Activated naive CD4-positive, alpha-beta T cell treated with anti-CD3 and anti-CD28 coated beads, Interleukin-2, amount 50 U/mL, for 72 hours (primary cell): ENCODE measurements around the gene GTF3C2. TPM values are rescaled to one million over a fixed set of nuclear protein-coding genes. Genes with fewer than 3 reads are reported as not detected.

Experiments
- ATAC-seq, 2 donors: fragments of 150-1000 bp; cut with Tn5 transposase; 2 replicates each; pipeline ENCODE4 v1.10.0; 2021; ENCODE audit warnings: mild to moderate bottlenecking in 2 of 2, moderate library complexity in 2 of 2
- DNase-seq, 2 donors: peaks; one replicate each; pipeline ENCODE4 v3.0.0; 2021 to 2022; ENCODE audit warnings: low spot score in 2 of 2
- H3K27ac Mint-ChIP-seq, 2 donors: one replicate each; pipeline ENCODE4 v1.8.0; 2022; ENCODE audit warnings: mild to moderate bottlenecking in 2 of 2, mixed read lengths in 2 of 2
- H3K36me3 Mint-ChIP-seq, 2 donors: one replicate each; pipeline ENCODE4 v1.8.0; 2022; ENCODE audit warnings: mixed read lengths in 2 of 2
- H3K9me3 Mint-ChIP-seq, 2 donors: one replicate each; pipeline ENCODE4 v1.8.0; 2022; ENCODE audit warnings: mixed read lengths in 2 of 2
- total RNA-seq, 2 donors: library from RNA; stranded (reverse); gene quantifications; one replicate each; pipeline ENCODE4 v1.2.3, GENCODE V29; 2022

GTF3C2 gene
- 10 to 100 TPM; 62.1 to 76.0 TPM for total RNA-seq

DNA sequence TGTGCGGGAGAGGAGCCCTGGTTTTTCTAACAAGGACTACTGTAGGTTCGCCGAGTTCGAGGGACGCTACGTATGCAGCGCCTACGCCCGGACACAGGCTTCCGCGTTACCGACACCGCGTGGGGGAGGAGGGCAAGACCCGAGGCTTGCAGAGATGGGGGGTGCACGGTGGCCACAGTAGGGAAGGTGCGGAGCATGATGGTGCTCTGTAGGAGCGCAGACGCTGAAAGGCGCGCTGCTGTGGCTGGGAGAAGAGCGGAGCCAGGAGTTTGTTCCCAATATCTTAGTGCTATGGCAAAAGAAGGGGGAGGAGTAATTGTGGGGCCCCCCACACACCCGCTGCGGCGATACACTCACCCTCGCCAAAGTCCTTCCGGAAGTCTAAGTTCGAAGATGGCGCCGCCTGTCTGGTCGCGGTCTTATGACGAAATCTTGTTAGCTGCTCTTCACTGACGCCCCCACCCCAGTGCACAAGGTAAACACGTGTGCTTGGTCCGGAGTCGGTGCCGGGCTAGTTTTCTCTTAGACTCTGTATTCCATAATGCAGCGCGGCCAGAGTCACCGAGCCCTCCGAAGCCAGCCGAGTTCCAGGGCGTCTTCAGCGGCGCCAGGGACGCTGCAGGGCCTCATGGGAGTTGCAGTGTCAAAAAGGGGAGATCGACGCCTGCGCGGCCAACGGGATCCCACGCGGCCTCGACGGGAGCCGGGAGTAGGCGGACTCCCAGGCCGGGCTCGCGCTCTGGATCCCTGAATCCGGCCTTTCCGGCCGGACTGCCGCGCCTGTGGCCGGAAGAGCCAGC, at the start of gene GTF3C2:
GTF3C2 (minus strand) TSS at position 383 of the 800 bp plus-strand sequence. CDS start 13,210 bp downstream, outside the sequence.
- H3K9me3 Mint-ChIP-seq, result no peaks in the 10 kb centered on the region
- DNase-seq, result peak; percentile 85 to 91

GRCh38 chr2:27400348-27401135, 44.0 kb upstream of the GTF3C2 start:
- Mint-ChIP-seq H3K36me3 (peaks cover 5 to 14% of the 10 kb centered on the region in 2 donors), H3K9me3 (no peaks in the 10 kb centered on the region), H3K27ac (peak overlapping the region; percentile 7 to 27)
- DNase-seq (no peak), ATAC-seq (no peak)

More for the DNA sequence above, at the start of gene GTF3C2:
- Mint-ChIP-seq H3K27ac (peak within 1 kb of the TSS; percentile 97 to 99), H3K36me3 (peaks cover 27 to 28% of the 10 kb centered on the region in 2 donors)
- ATAC-seq, result peak; percentile 83 to 85

DNA sequence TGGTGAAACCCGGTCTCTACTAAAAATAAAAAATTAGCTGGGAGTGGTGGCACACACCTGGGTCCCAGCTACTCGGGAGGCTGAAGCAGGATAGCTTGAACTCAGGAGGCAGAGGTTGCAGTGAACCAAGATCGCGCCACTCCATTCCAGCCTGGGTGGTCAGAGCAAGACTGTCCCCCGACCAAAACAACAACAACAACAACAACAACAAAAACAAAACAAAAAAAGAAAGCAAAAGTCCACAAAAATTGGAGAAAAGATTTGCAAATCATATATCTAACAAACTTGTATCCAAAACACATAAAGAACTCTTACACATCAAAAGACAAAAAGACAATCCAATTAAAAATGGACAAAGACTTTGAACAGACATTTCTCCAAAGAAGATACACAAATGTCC, 42.4 kb upstream of the GTF3C2 start:
- Mint-ChIP-seq H3K36me3 (peaks cover 5 to 14% of the 10 kb centered on the region in 2 donors), H3K27ac (peak overlapping the region in 1 of 2 donors; percentile 16), H3K9me3 (no peaks in the 10 kb centered on the region)
- DNase-seq, result no peak
- no peak for ATAC-seq

DNA sequence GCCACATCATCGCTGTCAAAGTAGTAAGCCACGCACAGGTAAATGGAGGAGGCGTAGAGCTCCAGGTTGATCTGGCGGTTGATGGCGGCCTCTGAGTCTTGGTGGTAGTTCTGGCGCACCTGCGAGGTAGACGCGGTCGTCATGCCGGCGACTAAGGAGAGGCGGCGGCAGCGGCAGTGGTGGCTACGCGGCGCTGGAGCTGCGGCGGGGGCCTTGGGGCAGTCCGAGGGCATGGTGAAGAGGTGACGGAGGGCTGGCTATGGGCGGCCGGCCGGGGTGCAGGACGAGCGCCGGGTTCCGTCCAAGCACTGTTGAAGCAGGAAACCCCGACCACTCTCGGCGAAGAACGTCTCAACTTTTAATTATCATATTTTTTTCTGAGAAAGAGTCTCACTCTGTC, 36.7 kb upstream of the GTF3C2 start:
- no peaks in the 10 kb centered on the region for H3K9me3 Mint-ChIP-seq
- no peak for ATAC-seq
- no peak overlapping the region for H3K27ac Mint-ChIP-seq
- no peak for DNase-seq
- H3K36me3 Mint-ChIP-seq, result peaks cover 6 to 21% of the 10 kb centered on the region in 2 donors

GRCh38 chr2:27390822-27391679, 34.5 kb upstream of the GTF3C2 start:
- peak; percentile 34 to 64 for ATAC-seq
- Mint-ChIP-seq H3K36me3 (peaks cover 7 to 16% of the 10 kb centered on the region in 2 donors), H3K9me3 (no peaks in the 10 kb centered on the region), H3K27ac (peak overlapping the region; percentile 70 to 90)
- no peak for DNase-seq

GRCh38 chr2:27381577-27382181, 25.1 kb upstream of the GTF3C2 start:
- Mint-ChIP-seq H3K36me3 (peaks cover 31 to 37% of the 10 kb centered on the region in 2 donors), H3K27ac (peak overlapping the region; percentile 88 to 98), H3K9me3 (no peaks in the 10 kb centered on the region)
- no peak for ATAC-seq
- no peak for DNase-seq

GRCh38 chr2:27380626-27381545, 24.3 kb upstream of the GTF3C2 start, which contains the start of gene ZNF513:
ZNF513 (minus strand) TSS chr2:27380734; CDS start chr2:27380526, 208 bp downstream.
- H3K36me3 Mint-ChIP-seq, result peaks cover 31 to 36% of the 10 kb centered on the region in 2 donors
- peak within 1 kb of the TSS; percentile 88 to 98 for H3K27ac Mint-ChIP-seq
- ATAC-seq, result peak; percentile 91 to 95
- no peaks in the 10 kb centered on the region for H3K9me3 Mint-ChIP-seq
- DNase-seq, result peak; percentile 89 to 91

DNA sequence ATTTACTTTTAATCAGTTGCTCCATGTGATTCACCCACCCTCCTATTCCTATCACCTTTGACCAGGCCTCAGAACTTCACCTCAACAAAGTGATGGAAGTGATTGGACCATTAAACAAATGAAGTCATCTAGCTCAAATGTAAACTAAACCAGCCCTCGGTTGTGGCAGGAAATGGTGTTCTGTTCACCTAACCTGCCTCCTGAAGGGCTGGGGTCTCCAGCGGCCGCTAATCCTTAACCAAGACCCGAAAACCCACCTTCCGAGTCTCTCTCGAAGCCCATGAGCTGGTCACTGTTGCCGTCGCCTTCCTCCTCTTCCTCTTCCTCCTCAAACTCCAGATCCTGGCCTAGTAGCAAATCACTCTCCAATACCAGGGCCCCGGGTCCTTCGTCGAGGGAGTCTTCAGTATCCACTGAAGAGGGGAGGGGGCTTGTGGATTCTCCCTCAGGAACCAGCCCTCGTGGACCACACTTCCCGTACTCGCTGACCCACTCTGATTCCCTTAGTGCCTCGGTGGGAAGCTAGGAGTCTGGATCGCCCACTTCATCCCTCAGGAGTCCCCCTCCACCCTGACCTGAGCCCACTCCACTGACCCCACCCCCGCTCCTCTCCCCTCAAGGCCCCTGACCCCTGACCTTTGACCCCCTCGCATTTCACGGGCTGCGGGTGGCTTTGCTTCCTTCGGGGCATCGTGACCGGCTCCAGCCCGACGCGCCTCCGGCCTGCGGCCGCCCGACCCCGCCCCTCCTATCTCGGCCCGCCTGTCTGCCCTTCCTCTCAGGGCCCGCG, 23.5 kb upstream of the GTF3C2 start:
- DNase-seq (peak in 1 of 2 donors; percentile 22), ATAC-seq (peak; percentile 65 to 66)
- H3K27ac Mint-ChIP-seq, result peak overlapping the region; percentile 53 to 98
- no peaks in the 10 kb centered on the region for H3K9me3 Mint-ChIP-seq
- H3K36me3 Mint-ChIP-seq, result peaks cover 30 to 33% of the 10 kb centered on the region in 2 donors

DNA sequence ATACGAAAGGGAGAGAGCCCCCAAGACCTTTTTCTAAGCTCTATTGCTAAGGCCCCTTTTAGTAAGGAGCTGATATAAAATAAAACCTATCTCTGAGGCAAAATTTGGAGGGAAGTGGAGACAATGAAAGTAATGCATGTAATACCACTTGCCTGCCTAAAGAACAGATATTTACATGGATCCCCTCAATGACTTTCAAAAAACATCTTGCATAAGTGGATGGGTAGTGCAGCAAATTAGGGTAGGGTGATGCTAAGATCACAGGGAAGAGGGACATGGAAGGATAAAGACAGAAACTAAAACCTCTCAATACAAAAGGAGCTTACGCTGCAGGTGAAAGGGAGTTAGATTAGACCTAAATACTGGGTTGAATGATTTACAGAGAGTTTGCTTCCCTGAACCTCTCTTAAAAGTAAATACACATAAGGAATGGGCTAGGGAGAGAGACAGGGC, 22.8 kb upstream of the GTF3C2 start:
- ATAC-seq, result no peak
- DNase-seq, result no peak
- no peaks in the 10 kb centered on the region for H3K9me3 Mint-ChIP-seq
- peaks cover 31 to 33% of the 10 kb centered on the region in 2 donors for H3K36me3 Mint-ChIP-seq
- H3K27ac Mint-ChIP-seq, result peak overlapping the region; percentile 86 to 98

DNA sequence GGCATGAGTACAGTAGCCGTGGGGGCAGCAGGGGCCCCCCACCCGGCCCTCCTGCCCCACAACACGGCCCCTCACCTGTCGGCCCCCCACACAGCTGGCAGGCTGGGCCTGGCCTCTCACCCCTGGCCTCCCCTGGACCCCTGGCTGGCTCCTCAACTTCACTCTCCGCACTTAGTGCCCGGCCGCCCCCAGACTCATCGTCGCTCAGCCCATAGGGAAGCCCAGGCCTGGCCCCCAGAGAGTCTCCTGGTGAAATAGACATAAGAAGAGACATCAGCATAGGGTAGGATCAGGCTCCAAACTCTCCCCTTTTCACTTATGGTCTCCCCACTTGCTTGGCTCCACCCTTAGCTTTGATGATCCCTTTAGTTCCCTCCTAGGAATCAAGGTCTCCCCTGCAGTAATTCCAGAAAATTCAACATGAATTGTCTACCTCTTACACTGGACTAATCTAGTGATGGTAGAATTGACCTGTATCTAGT, 22.3 kb upstream of the GTF3C2 start:
- DNase-seq (no peak), ATAC-seq (no peak)
- no peaks in the 10 kb centered on the region for H3K9me3 Mint-ChIP-seq
- peak overlapping the region; percentile 86 to 98 for H3K27ac Mint-ChIP-seq
- H3K36me3 Mint-ChIP-seq, result peaks cover 26 to 29% of the 10 kb centered on the region in 2 donors

DNA sequence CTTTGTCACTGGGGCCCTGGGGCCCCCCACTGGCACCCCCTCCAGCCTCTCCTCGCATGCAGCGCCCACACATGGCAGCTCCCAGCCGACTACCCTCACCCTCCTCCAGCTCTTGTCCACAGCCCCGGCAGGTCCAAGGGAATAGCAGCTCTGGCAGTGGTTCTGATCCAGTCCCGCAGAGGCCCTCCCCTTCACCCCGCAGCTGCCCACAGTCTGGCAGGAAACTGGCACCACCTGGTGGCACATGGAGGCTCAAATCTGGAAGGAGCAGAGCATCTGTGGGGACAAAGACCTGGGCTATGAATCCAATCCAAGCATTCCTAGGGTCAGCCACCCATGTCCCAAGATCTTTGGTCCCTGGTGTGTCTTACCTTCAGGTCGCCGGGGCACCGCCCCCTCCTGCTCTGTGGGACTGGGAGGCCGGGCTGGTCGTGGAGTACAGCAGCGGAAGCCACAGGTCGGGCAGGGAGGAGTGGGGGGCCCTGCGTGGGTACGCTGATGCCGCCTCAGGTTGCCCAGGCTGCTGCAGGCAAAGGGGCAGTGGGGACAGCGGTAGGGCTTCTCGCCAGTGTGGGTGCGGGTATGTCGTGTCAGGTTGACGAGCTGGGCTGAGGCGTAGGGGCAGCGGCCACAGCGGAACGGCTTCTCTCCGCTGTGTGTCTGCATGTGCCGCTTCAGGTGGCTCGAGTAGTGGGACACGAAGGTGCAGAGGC, 21.7 kb upstream of the GTF3C2 start:
- ATAC-seq, result no peak
- peaks cover 24 to 28% of the 10 kb centered on the region in 2 donors for H3K36me3 Mint-ChIP-seq
- no peak for DNase-seq
- H3K27ac Mint-ChIP-seq, result peak overlapping the region in 1 of 2 donors; percentile 98
- no peaks in the 10 kb centered on the region for H3K9me3 Mint-ChIP-seq

- Mint-ChIP-seq H3K36me3 (peaks cover 30 to 32% of the 10 kb centered on the region in 2 donors), H3K9me3 (no peaks in the 10 kb centered on the region), H3K27ac (peak overlapping the region; percentile 82 to 98)
- ATAC-seq (no peak), DNase-seq (no peak)
Observed at GRCh38 chr2:27377618-27378095, 21.1 kb upstream of the GTF3C2 start.

- no peaks in the 10 kb centered on the region for H3K9me3 Mint-ChIP-seq
- H3K36me3 Mint-ChIP-seq, result peaks cover 31 to 33% of the 10 kb centered on the region in 2 donors
Observed at GRCh38 chr2:27376866-27377617, 20.5 kb upstream of the GTF3C2 start.

More at GRCh38 chr2:27376866-27377617, 20.5 kb upstream of the GTF3C2 start:
- ATAC-seq (no peak), DNase-seq (no peak)
- H3K27ac Mint-ChIP-seq, result peak overlapping the region; percentile 65 to 98
